ENCODE measurements around the gene PIGL.
"Not testable (repeated sequence)": the region's sequence is repeated elsewhere in the genome, so short reads cannot be mapped to it uniquely, and the experiment has no call there.

PIGL gene

GRCh38 chr17:16304830-16305229, 87.8 kb downstream of the PIGL start:
- TF ChIP-seq, protein P1, sequence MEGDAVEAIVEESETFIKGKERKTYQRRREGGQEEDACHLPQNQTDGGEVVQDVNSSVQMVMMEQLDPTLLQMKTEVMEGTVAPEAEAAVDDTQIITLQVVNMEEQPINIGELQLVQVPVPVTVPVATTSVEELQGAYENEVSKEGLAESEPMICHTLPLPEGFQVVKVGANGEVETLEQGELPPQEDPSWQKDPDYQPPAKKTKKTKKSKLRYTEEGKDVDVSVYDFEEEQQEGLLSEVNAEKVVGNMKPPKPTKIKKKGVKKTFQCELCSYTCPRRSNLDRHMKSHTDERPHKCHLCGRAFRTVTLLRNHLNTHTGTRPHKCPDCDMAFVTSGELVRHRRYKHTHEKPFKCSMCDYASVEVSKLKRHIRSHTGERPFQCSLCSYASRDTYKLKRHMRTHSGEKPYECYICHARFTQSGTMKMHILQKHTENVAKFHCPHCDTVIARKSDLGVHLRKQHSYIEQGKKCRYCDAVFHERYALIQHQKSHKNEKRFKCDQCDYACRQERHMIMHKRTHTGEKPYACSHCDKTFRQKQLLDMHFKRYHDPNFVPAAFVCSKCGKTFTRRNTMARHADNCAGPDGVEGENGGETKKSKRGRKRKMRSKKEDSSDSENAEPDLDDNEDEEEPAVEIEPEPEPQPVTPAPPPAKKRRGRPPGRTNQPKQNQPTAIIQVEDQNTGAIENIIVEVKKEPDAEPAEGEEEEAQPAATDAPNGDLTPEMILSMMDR (conservative IDR thresholded peaks at IDR 0.05; ENCODE audit: control insufficient read depth, insufficient read depth, low read depth, low read length) = peak; percentile 52
- no peak overlapping the region for H3K4me3 ChIP-seq (ENCODE audit: control insufficient read depth, low read depth, low read length)
- peak; percentile 51 for DNase-seq (ENCODE audit: low read depth)

- DNase-seq (ENCODE audit: low read depth) = no peak
- H3K4me3 ChIP-seq (ENCODE audit: control insufficient read depth, low read depth, low read length) = no peak overlapping the region
- TF ChIP-seq, protein P1 (conservative IDR thresholded peaks at IDR 0.05; ENCODE audit: control insufficient read depth, insufficient read depth, low read depth, low read length) = no peak
These were observed 89.2 kb downstream of the PIGL start for GRCh38 chr17:16306211-16306610.

DNA sequence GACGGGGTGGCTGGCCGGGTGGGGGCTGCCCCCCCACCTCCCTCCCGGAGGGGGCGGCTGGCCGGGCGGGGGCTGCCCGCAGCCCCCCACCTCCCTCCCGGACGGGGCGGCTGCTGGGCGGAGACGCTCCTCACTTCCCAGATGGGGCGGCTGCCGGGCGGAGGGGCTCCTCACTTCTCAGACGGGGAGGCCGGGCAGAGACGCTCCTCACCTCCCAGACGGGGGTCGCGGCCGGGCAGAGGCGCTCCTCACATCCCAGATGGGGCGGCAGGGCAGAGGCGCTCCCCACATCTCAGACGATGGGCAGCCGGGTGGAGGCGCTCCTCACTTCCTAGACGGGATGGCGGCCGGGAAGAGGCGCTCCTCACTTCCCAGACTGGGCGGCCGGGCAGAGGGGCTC, 95.1 kb downstream of the PIGL start:
- not testable (repeated sequence) for H3K4me3 ChIP-seq (ENCODE audit: control insufficient read depth, low read depth, low read length); DNase-seq (ENCODE audit: low read depth)

- TF ChIP-seq, protein P1 (conservative IDR thresholded peaks at IDR 0.05; ENCODE audit: control insufficient read depth, insufficient read depth, low read depth, low read length) = no peak
- DNase-seq (ENCODE audit: low read depth) = no peak
- H3K4me3 ChIP-seq (ENCODE audit: control insufficient read depth, low read depth, low read length) = no peak overlapping the region
These were observed 96.4 kb downstream of the PIGL start for GRCh38 chr17:16313139-16314090.

GRCh38 chr17:16314189-16314588, 97.2 kb downstream of the PIGL start:
- H3K4me3 ChIP-seq (ENCODE audit: control insufficient read depth, low read depth, low read length) = no peak overlapping the region
- DNase-seq (ENCODE audit: low read depth) = no peak
- TF ChIP-seq, protein P1 (conservative IDR thresholded peaks at IDR 0.05; ENCODE audit: control insufficient read depth, insufficient read depth, low read depth, low read length) = no peak

GRCh38 chr17:16314859-16315258, 97.8 kb downstream of the PIGL start:
- no peak for DNase-seq (ENCODE audit: low read depth)
- TF ChIP-seq, protein P1 (conservative IDR thresholded peaks at IDR 0.05; ENCODE audit: control insufficient read depth, insufficient read depth, low read depth, low read length) = no peak

GRCh38 chr17:16319969-16320368, 103.0 kb downstream of the PIGL start:
- TF ChIP-seq, protein P1 (conservative IDR thresholded peaks at IDR 0.05; ENCODE audit: control insufficient read depth, insufficient read depth, low read depth, low read length) = no peak
- DNase-seq (ENCODE audit: low read depth) = no peak
- no peak overlapping the region for H3K4me3 ChIP-seq (ENCODE audit: control insufficient read depth, low read depth, low read length)

More at GRCh38 chr17:16314859-16315258, 97.8 kb downstream of the PIGL start:
- no peak overlapping the region for H3K4me3 ChIP-seq (ENCODE audit: control insufficient read depth, low read depth, low read length)

Data from fibroblast of mammary gland (primary cell).